GM18505 (cell line): Measurements from ENCODE around the gene BORCS5.
"Not testable (repeated sequence)": the region's sequence is repeated elsewhere in the genome, so short reads cannot be mapped to it uniquely, and the experiment has no call there.

ENCODE experiments used
- ATAC-seq: cut with Tn5 transposase; IDR thresholded peaks from one replicate; pipeline ENCODE4 v1.9.1; 2021; ENCODE audit not compliant: unreplicated experiment
- POLR2A ChIP-seq: IDR thresholded peaks from 4 replicates; pipeline ENCODE4 v1.6.1; 2011; ENCODE audit warnings: borderline replicate concordance; ENCODE audit not compliant: insufficient read depth, insufficient read length; ENCODE audit errors: extremely low read depth

The BORCS5 gene

GRCh38 chr12:12398026-12398859 is 41.4 kb downstream of the BORCS5 start:
- TF ChIP-seq POLR2A, result no peak
- ATAC-seq, result no peak

- no peak for TF ChIP-seq POLR2A
- ATAC-seq, result no peak
These were observed 42.3 kb downstream of the BORCS5 start for GRCh38 chr12:12399161-12399560.

- ATAC-seq, result no peak
- TF ChIP-seq POLR2A, result no peak
These were observed 43.0 kb downstream of the BORCS5 start for GRCh38 chr12:12399776-12400305.

GRCh38 chr12:12400793-12401192 is 43.9 kb downstream of the BORCS5 start:
- no peak for TF ChIP-seq POLR2A

GRCh38 chr12:12403264-12404248 is 46.7 kb downstream of the BORCS5 start:
- no peak for ATAC-seq
- no peak for TF ChIP-seq POLR2A

More at GRCh38 chr12:12400793-12401192, 43.9 kb downstream of the BORCS5 start:
- no peak for ATAC-seq

GRCh38 chr12:12404297-12404696 is 47.4 kb downstream of the BORCS5 start:
- TF ChIP-seq POLR2A, result no peak
- no peak for ATAC-seq

- TF ChIP-seq POLR2A, result no peak
- no peak for ATAC-seq
These were observed 49.0 kb downstream of the BORCS5 start for GRCh38 chr12:12405882-12406281.

GRCh38 chr12:12406762-12407161 is 49.9 kb downstream of the BORCS5 start:
- no peak for TF ChIP-seq POLR2A
- no peak for ATAC-seq

- TF ChIP-seq POLR2A, result no peak
- ATAC-seq, result no peak
These were observed 51.4 kb downstream of the BORCS5 start for GRCh38 chr12:12408265-12408690.

GRCh38 chr12:12409337-12409736 is 52.5 kb downstream of the BORCS5 start:
- ATAC-seq, result not testable (repeated sequence)

- TF ChIP-seq POLR2A, result no peak
- ATAC-seq, result no peak
These were observed 59.0 kb downstream of the BORCS5 start for GRCh38 chr12:12415886-12416285.

- not testable (repeated sequence) for ATAC-seq
These were observed 62.3 kb downstream of the BORCS5 start for GRCh38 chr12:12419165-12419564.

- TF ChIP-seq POLR2A, result no peak
- no peak for ATAC-seq
These were observed 66.5 kb downstream of the BORCS5 start for GRCh38 chr12:12423367-12423766.
